B cell (primary cell): ENCODE data around the gene PIGA.

Source experiments
- EZH2 ChIP-seq: IDR thresholded peaks from 2 replicates; pipeline ENCODE4 v1.6.1; 2012; ENCODE audit warnings: borderline replicate concordance, low read depth, mild to moderate bottlenecking, moderate library complexity, low read length; ENCODE audit not compliant: insufficient read depth, poor library complexity, severe bottlenecking
- TF ChIP-seq, protein P1 (sequence below): fragments of 200-600 bp; IDR thresholded peaks from one replicate; pipeline ENCODE4 v1.8.0; 2022; ENCODE audit warnings: antibody characterized with exemption, mild to moderate bottlenecking

DNA sequence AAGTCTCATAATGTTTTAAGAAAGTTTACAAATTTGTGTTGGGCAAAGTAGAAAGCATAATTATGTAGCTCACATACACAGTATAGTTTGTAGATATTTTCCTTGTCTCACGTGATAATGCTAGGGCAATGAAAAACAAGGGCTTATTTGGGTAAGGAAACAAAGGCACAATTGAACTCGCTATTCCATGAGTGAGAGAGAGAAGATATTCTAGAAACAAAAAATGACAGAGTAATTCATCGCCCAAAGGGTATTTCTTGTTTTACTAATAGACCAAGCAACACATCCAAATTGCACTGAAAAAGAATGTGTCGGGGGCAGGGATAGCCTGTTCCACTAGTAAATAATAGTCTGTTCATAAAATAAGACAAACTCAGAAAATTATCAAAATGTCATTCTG is 16.2 kb downstream of the PIGA start:
- TF ChIP-seq, protein P1, sequence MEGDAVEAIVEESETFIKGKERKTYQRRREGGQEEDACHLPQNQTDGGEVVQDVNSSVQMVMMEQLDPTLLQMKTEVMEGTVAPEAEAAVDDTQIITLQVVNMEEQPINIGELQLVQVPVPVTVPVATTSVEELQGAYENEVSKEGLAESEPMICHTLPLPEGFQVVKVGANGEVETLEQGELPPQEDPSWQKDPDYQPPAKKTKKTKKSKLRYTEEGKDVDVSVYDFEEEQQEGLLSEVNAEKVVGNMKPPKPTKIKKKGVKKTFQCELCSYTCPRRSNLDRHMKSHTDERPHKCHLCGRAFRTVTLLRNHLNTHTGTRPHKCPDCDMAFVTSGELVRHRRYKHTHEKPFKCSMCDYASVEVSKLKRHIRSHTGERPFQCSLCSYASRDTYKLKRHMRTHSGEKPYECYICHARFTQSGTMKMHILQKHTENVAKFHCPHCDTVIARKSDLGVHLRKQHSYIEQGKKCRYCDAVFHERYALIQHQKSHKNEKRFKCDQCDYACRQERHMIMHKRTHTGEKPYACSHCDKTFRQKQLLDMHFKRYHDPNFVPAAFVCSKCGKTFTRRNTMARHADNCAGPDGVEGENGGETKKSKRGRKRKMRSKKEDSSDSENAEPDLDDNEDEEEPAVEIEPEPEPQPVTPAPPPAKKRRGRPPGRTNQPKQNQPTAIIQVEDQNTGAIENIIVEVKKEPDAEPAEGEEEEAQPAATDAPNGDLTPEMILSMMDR, result no peak
- no peak for TF ChIP-seq EZH2
